HT1080 (cell line): ENCODE data around the gene GOLGA3. TPM values are rescaled to one million over a fixed set of nuclear protein-coding genes. Genes with fewer than 3 reads are reported as not detected.
A peak's percentile ranks its signal among the peaks of the same experiment; 100 is the strongest.
"Not testable (repeated sequence)": the region's sequence is repeated elsewhere in the genome, so short reads cannot be mapped to it uniquely, and the experiment has no call there.

Source experiments
- DNase-seq: peaks from one replicate; pipeline ENCODE4 v3.0.0-alpha.2; 2015; ENCODE audit warnings: low read depth
- polyA plus RNA-seq, 2 experiments: library from polyadenylated mRNA; depleted of rRNA; stranded (reverse); fragments of >200 nt; gene quantifications; 2 replicates each; pipeline ENCODE4 v1.2.3, GENCODE V29; 2015
- total RNA-seq: library from RNA; depleted of rRNA; stranded (reverse); fragments of >200 nt; shearing (Covaris generic); gene quantifications from 2 replicates; pipeline ENCODE4 v1.2.3, GENCODE V29; 2014; rRNA removed

The GOLGA3 gene
- 76.4 and 80.9 TPM in 2 replicates for total RNA-seq
- 28.9 and 29.2 TPM in 2 replicates for polyA plus RNA-seq (2015; cell fraction: cytosol; rRNA removed)
- polyA plus RNA-seq (2015; cell fraction: nucleus; rRNA removed), result 50.0 and 60.0 TPM in 2 replicates

GRCh38 chr12:132828706-132829534 lies at the start of gene GOLGA3:
TSS of gene GOLGA3 (minus strand) at chr12:132828869. CDS start at chr12:132822128, 6,741 bp downstream.
- peak; percentile 88 for DNase-seq

- DNase-seq, result not testable (repeated sequence)
These were observed 46.0 kb upstream of the GOLGA3 start for GRCh38 chr12:132874620-132875019.

- DNase-seq, result no peak
These were observed 45.5 kb upstream of the GOLGA3 start for GRCh38 chr12:132874175-132874574.

- no peak for DNase-seq
These were observed 45.1 kb upstream of the GOLGA3 start for GRCh38 chr12:132873724-132874123.

- DNase-seq, result no peak
These were observed 44.3 kb upstream of the GOLGA3 start for GRCh38 chr12:132872975-132873421.

- DNase-seq, result no peak
These were observed 43.6 kb upstream of the GOLGA3 start for GRCh38 chr12:132872073-132872855.

- DNase-seq, result no peak
These were observed 40.9 kb upstream of the GOLGA3 start for GRCh38 chr12:132869551-132869950.

GRCh38 chr12:132866251-132866828 lies 37.7 kb upstream of the GOLGA3 start:
- no peak for DNase-seq

GRCh38 chr12:132861558-132861957 lies 32.9 kb upstream of the GOLGA3 start:
- DNase-seq, result no peak

GRCh38 chr12:132858718-132859266 lies 30.1 kb upstream of the GOLGA3 start:
- DNase-seq, result no peak

GRCh38 chr12:132857019-132857418 lies 28.4 kb upstream of the GOLGA3 start:
- DNase-seq, result not testable (repeated sequence)

- no peak for DNase-seq
These were observed 27.9 kb upstream of the GOLGA3 start for GRCh38 chr12:132856581-132856980.

GRCh38 chr12:132855211-132855610 lies 26.5 kb upstream of the GOLGA3 start:
- DNase-seq, result not testable (repeated sequence)

GRCh38 chr12:132853285-132854092 lies 24.8 kb upstream of the GOLGA3 start:
- DNase-seq, result no peak

GRCh38 chr12:132852496-132852895 lies 23.8 kb upstream of the GOLGA3 start:
- no peak for DNase-seq

GRCh38 chr12:132851465-132851864 lies 22.8 kb upstream of the GOLGA3 start:
- no peak for DNase-seq

GRCh38 chr12:132850291-132850690 lies 21.6 kb upstream of the GOLGA3 start:
- DNase-seq, result no peak

GRCh38 chr12:132848521-132848920 lies 19.9 kb upstream of the GOLGA3 start:
- DNase-seq, result no peak

GRCh38 chr12:132847363-132848356 lies 19.0 kb upstream of the GOLGA3 start:
- DNase-seq, result no peak
